Measurements from ENCODE around the gene NME3. TPM values are rescaled to one million over a fixed set of nuclear protein-coding genes. Genes with fewer than 3 reads are reported as not detected.
A peak's percentile ranks its signal among the peaks of the same experiment; 100 is the strongest.

Gene NME3
- total and polyA plus RNA-seq, 9 of the 15 experiments (the other 6 are each of a cell fraction or from before 2014, with no cell fraction given) = 0.68 to 76.3 (median 11.5) TPM

DNA sequence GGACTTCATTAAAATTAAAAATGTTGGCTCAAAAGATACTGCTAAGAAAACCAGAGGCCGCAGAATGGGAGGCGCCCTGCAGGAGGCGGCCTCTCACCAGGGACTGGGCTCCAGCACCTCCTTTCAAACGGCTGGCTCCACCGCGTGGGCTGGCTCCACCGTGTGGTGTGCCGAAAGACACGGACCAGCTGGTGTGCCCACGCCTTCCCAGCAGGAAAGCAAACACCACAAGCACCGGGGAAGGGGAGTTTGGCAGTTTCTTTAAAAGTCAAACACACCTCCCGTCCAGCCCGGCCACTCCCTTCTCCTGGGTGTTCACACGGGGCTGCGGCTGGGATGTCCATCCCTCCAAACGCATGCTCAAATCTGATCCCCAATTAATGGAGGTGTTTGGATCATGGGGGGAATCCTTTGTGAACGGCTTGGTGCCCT, 41.4 kb upstream of the NME3 start (continued):
- TF ChIP-seq, protein P1, sequence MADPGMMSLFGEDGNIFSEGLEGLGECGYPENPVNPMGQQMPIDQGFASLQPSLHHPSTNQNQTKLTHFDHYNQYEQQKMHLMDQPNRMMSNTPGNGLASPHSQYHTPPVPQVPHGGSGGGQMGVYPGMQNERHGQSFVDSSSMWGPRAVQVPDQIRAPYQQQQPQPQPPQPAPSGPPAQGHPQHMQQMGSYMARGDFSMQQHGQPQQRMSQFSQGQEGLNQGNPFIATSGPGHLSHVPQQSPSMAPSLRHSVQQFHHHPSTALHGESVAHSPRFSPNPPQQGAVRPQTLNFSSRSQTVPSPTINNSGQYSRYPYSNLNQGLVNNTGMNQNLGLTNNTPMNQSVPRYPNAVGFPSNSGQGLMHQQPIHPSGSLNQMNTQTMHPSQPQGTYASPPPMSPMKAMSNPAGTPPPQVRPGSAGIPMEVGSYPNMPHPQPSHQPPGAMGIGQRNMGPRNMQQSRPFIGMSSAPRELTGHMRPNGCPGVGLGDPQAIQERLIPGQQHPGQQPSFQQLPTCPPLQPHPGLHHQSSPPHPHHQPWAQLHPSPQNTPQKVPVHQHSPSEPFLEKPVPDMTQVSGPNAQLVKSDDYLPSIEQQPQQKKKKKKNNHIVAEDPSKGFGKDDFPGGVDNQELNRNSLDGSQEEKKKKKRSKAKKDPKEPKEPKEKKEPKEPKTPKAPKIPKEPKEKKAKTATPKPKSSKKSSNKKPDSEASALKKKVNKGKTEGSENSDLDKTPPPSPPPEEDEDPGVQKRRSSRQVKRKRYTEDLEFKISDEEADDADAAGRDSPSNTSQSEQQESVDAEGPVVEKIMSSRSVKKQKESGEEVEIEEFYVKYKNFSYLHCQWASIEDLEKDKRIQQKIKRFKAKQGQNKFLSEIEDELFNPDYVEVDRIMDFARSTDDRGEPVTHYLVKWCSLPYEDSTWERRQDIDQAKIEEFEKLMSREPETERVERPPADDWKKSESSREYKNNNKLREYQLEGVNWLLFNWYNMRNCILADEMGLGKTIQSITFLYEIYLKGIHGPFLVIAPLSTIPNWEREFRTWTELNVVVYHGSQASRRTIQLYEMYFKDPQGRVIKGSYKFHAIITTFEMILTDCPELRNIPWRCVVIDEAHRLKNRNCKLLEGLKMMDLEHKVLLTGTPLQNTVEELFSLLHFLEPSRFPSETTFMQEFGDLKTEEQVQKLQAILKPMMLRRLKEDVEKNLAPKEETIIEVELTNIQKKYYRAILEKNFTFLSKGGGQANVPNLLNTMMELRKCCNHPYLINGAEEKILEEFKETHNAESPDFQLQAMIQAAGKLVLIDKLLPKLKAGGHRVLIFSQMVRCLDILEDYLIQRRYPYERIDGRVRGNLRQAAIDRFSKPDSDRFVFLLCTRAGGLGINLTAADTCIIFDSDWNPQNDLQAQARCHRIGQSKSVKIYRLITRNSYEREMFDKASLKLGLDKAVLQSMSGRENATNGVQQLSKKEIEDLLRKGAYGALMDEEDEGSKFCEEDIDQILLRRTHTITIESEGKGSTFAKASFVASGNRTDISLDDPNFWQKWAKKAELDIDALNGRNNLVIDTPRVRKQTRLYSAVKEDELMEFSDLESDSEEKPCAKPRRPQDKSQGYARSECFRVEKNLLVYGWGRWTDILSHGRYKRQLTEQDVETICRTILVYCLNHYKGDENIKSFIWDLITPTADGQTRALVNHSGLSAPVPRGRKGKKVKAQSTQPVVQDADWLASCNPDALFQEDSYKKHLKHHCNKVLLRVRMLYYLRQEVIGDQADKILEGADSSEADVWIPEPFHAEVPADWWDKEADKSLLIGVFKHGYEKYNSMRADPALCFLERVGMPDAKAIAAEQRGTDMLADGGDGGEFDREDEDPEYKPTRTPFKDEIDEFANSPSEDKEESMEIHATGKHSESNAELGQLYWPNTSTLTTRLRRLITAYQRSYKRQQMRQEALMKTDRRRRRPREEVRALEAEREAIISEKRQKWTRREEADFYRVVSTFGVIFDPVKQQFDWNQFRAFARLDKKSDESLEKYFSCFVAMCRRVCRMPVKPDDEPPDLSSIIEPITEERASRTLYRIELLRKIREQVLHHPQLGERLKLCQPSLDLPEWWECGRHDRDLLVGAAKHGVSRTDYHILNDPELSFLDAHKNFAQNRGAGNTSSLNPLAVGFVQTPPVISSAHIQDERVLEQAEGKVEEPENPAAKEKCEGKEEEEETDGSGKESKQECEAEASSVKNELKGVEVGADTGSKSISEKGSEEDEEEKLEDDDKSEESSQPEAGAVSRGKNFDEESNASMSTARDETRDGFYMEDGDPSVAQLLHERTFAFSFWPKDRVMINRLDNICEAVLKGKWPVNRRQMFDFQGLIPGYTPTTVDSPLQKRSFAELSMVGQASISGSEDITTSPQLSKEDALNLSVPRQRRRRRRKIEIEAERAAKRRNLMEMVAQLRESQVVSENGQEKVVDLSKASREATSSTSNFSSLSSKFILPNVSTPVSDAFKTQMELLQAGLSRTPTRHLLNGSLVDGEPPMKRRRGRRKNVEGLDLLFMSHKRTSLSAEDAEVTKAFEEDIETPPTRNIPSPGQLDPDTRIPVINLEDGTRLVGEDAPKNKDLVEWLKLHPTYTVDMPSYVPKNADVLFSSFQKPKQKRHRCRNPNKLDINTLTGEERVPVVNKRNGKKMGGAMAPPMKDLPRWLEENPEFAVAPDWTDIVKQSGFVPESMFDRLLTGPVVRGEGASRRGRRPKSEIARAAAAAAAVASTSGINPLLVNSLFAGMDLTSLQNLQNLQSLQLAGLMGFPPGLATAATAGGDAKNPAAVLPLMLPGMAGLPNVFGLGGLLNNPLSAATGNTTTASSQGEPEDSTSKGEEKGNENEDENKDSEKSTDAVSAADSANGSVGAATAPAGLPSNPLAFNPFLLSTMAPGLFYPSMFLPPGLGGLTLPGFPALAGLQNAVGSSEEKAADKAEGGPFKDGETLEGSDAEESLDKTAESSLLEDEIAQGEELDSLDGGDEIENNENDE (IDR thresholded peaks at IDR 0.05; ENCODE audit: low read depth, low read length) = no peak
- TF ChIP-seq ZNF436 (CRISPR knock-in tag; IDR thresholded peaks at IDR 0.05) (no peak), ETV6 (IDR thresholded peaks at IDR 0.05; ENCODE audit: borderline replicate concordance in 1 of 2, low read depth in 2 of 2, low read length in 1 of 2) (no peak), ETV6 (CRISPR knock-in tag; IDR thresholded peaks at IDR 0.05; ENCODE audit: borderline replicate concordance) (no peak), MYC (IDR thresholded peaks at IDR 0.05; ENCODE audit: low read depth, low read length) (peak; percentile 75), MYC (CRISPR knock-in tag; IDR thresholded peaks at IDR 0.05; ENCODE audit: borderline replicate concordance, low read depth) (no peak), JUN (IDR thresholded peaks at IDR 0.05; ENCODE audit: borderline replicate concordance, low read depth, low read length) (no peak), JUN (CRISPR knock-in tag; IDR thresholded peaks at IDR 0.05; ENCODE audit: borderline replicate concordance) (no peak), ZNF75A (CRISPR knock-in tag; IDR thresholded peaks at IDR 0.05) (no peak), GTF2F1 (IDR thresholded peaks at IDR 0.05; ENCODE audit: low read depth, low read length) (no peak), DNMT1 (IDR thresholded peaks at IDR 0.05) (no peak), SMC3 (conservative IDR thresholded peaks at IDR 0.05; ENCODE audit: insufficient read depth, low read depth, low read length) (peak; percentile 78), ZNF280A (IDR thresholded peaks at IDR 0.05; ENCODE audit: low read depth, partially characterized antibody) (no peak), ZNF507 (tag; conservative IDR thresholded peaks at IDR 0.05) (no peak), CBX1 (IDR thresholded peaks at IDR 0.05; ENCODE audit: low read depth) (no peak), BACH1 (tag; IDR thresholded peaks at IDR 0.05) (no peak), KLF16 (IDR thresholded peaks at IDR 0.05) (0 out of 2 replicates have a peak, but pooled peaks have one; percentile 34)
